Measurements from ENCODE around the gene HCFC1R1.

GRCh38 chr16:3007059-3007956 is 16.4 kb downstream of the HCFC1R1 start:
- TF ChIP-seq CTCF (IDR thresholded peaks at IDR 0.05): no peak
- TF ChIP-seq POLR2A (IDR thresholded peaks at IDR 0.05): no peak
